Inferior parietal cortex (tissue), 1 donor: Measurements from ENCODE around the gene PRRT2.
"Not testable (repeated sequence)": the region's sequence is repeated elsewhere in the genome, so short reads cannot be mapped to it uniquely, and the experiment has no call there.

Experiments
- DNase-seq: peaks from one replicate; pipeline ENCODE4 v3.0.0-alpha.2; 2016; ENCODE audit errors: extremely low spot score

PRRT2 gene

GRCh38 chr16:29833219-29833618 lies 21.2 kb downstream of the PRRT2 start:
- DNase-seq, result not testable (repeated sequence)

- no peak for DNase-seq
Measured at GRCh38 chr16:29834079-29834478, 22.1 kb downstream of the PRRT2 start.

GRCh38 chr16:29835926-29836325 lies 23.9 kb downstream of the PRRT2 start:
- DNase-seq, result no peak

GRCh38 chr16:29836623-29837022 lies 24.6 kb downstream of the PRRT2 start:
- DNase-seq, result no peak

GRCh38 chr16:29837841-29838240 lies 25.8 kb downstream of the PRRT2 start:
- no peak for DNase-seq

GRCh38 chr16:29839822-29840221 lies 27.8 kb downstream of the PRRT2 start:
- no peak for DNase-seq

GRCh38 chr16:29840240-29840639 lies 28.2 kb downstream of the PRRT2 start:
- DNase-seq, result no peak

- DNase-seq, result no peak
Measured at GRCh38 chr16:29841631-29842030, 29.6 kb downstream of the PRRT2 start.

- no peak for DNase-seq
Measured at GRCh38 chr16:29842732-29843346, 30.8 kb downstream of the PRRT2 start.

- no peak for DNase-seq
Measured at GRCh38 chr16:29843931-29844330, 31.9 kb downstream of the PRRT2 start.

GRCh38 chr16:29844575-29845331 lies 32.8 kb downstream of the PRRT2 start:
- no peak for DNase-seq

- no peak for DNase-seq
Measured at GRCh38 chr16:29845656-29846055, 33.7 kb downstream of the PRRT2 start.

- DNase-seq, result peak; percentile 56
Measured at GRCh38 chr16:29848420-29849297, 36.7 kb downstream of the PRRT2 start.

GRCh38 chr16:29849505-29849904 lies 37.5 kb downstream of the PRRT2 start:
- DNase-seq, result no peak

GRCh38 chr16:29850998-29851397 lies 39.0 kb downstream of the PRRT2 start:
- DNase-seq, result no peak

GRCh38 chr16:29852654-29853053 lies 40.7 kb downstream of the PRRT2 start:
- DNase-seq, result no peak

- DNase-seq, result no peak
Measured at GRCh38 chr16:29854520-29855100, 42.6 kb downstream of the PRRT2 start.

GRCh38 chr16:29857133-29857760 lies 45.3 kb downstream of the PRRT2 start:
- DNase-seq, result no peak

- no peak for DNase-seq
Measured at GRCh38 chr16:29858149-29858849, 46.3 kb downstream of the PRRT2 start.

GRCh38 chr16:29858974-29859373 lies 47.0 kb downstream of the PRRT2 start:
- DNase-seq, result no peak

- DNase-seq, result no peak
Measured at GRCh38 chr16:29860218-29860617, 48.2 kb downstream of the PRRT2 start.
